Epithelial cell of esophagus (primary cell): ENCODE measurements around the gene PBX4.

Experiments
- DNase-seq: peaks from one replicate; pipeline ENCODE4 v3.0.0; 2010; ENCODE audit warnings: low read depth
- H3K4me3 ChIP-seq: 2 replicates; pipeline ENCODE4 v1.5.1; 2011; ENCODE audit warnings: mild to moderate bottlenecking, low read length, control low read depth
- TF ChIP-seq, protein P1 (sequence below): IDR thresholded peaks from 2 replicates; pipeline ENCODE4 v1.5.1; 2011; ENCODE audit warnings: low read depth, mild to moderate bottlenecking, low read length, control low read depth, inconsistent platforms; ENCODE audit not compliant: insufficient read depth; ENCODE audit errors: missing control alignments

PBX4 gene

DNA sequence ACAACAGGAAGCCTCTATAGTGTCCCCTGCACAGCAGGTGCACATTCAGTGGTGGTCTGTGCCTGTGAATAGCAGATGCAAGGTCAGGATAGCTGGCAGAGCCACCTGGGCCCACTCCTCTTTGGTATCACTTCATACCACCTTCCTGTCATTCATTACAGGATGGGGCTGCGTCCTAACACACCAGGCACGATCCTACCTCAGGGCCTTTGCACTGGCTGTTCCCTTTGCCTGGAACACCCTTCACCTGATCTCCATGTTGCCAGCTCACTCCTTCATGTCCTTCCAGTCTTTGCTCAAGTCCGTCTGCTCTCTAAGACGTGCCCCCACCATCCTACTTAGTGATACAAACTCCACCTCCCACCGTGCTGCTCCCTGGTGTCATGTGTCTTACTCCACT is 14.2 kb upstream of the PBX4 start:
- TF ChIP-seq, protein P1, sequence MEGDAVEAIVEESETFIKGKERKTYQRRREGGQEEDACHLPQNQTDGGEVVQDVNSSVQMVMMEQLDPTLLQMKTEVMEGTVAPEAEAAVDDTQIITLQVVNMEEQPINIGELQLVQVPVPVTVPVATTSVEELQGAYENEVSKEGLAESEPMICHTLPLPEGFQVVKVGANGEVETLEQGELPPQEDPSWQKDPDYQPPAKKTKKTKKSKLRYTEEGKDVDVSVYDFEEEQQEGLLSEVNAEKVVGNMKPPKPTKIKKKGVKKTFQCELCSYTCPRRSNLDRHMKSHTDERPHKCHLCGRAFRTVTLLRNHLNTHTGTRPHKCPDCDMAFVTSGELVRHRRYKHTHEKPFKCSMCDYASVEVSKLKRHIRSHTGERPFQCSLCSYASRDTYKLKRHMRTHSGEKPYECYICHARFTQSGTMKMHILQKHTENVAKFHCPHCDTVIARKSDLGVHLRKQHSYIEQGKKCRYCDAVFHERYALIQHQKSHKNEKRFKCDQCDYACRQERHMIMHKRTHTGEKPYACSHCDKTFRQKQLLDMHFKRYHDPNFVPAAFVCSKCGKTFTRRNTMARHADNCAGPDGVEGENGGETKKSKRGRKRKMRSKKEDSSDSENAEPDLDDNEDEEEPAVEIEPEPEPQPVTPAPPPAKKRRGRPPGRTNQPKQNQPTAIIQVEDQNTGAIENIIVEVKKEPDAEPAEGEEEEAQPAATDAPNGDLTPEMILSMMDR, result no peak
- DNase-seq, result no peak

DNA sequence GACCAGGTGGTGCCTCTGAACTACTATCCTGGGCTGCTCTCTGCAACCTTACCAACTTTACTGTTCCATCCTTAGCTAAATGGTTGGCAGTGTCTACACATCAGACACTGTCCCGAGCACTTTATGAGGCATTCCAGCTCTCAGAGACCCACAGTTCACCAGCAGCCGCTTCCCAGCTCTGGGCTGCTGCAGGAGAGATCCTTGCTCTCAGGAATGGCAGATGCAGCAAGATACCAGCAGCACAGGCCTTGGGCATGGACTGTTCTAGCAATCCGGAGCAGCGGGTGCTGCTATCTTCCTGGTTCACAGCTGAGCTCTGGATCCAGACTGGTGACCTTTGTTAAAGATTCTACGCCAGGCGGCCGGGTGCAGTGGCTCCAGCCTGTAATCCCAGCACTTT is 12.9 kb upstream of the PBX4 start:
- no peak overlapping the region for H3K4me3 ChIP-seq
- DNase-seq, result no peak
- TF ChIP-seq, protein P1, result no peak

More for the DNA sequence above, 14.2 kb upstream of the PBX4 start:
- H3K4me3 ChIP-seq, result no peak overlapping the region

DNA sequence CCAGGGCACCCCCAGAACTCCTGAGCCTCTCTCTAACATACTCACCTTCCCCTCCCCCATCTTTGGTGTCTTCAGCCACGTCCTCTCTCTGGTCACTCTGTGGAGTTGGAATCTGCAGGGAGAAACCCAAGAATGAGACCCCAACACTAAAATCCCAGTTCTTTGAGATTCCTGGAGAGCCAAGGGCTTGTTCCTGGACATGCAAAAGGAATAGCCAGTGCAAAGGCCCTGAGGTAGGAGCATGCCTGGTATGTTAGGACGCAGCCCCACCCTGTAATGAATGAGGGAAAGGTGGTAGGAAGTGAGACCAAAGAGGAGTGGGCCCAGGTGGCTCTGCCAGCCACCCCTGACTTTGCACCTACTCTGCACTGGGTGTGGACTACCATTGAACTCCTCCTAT is 11.9 kb upstream of the PBX4 start:
- TF ChIP-seq, protein P1, result no peak
- DNase-seq, result no peak
- H3K4me3 ChIP-seq, result no peak overlapping the region

- TF ChIP-seq, protein P1, result no peak
- no peak for DNase-seq
- no peak overlapping the region for H3K4me3 ChIP-seq
Observed at GRCh38 chr19:19630062-19630414, 11.6 kb upstream of the PBX4 start.

GRCh38 chr19:19628501-19629134 is 10.1 kb upstream of the PBX4 start:
- H3K4me3 ChIP-seq, result peak overlapping the region; percentile 55
- TF ChIP-seq, protein P1, result no peak
- peak; percentile 92 for DNase-seq

- peak within 1 kb of the TSS; percentile 55 for H3K4me3 ChIP-seq
- TF ChIP-seq, protein P1, result no peak
- peak; percentile 60 for DNase-seq
Observed at GRCh38 chr19:19627621-19628500, 9.4 kb upstream of the PBX4 start, which contains the start of gene LPAR2. Gene LPAR2 (minus strand): TSS chr19:19628220. CDS start chr19:19627275, 945 bp downstream.
